Measurements from ENCODE around the gene MINAR1.
"Not testable (repeated sequence)": the region's sequence is repeated elsewhere in the genome, so short reads cannot be mapped to it uniquely, and the experiment has no call there.

Gene MINAR1

GRCh38 chr15:79431636-79432344 is at the start of gene MINAR1:
Gene MINAR1, plus strand, starts transcription at chr15:79432336. Its CDS starts 23,812 bp downstream, at chr15:79456148.
- DNase-seq (ENCODE audit: low read depth in 1 of 2, low spot score in 1 of 2): no peak

DNA sequence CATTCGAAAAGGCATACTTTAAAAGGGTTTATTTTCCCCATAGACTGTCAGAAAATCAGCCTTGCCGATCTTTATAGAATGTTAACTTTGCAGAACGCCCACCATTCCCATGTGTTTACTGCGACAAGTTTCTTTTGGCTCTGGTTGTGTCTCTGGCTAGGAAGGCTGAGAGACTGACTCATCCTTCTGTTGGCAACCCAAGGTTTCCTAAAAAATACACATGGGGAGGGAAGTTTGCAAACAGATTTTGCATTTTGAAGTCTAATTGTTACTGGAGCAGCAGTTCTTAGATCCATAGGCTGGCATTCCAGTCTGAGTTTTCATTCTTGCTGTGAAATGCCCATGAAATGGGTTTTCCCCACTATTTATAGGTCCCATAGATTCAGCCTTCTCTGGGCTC is 37.9 kb upstream of the MINAR1 start:
- no peak for DNase-seq (ENCODE audit: low read depth in 1 of 2, low spot score in 1 of 2)

DNA sequence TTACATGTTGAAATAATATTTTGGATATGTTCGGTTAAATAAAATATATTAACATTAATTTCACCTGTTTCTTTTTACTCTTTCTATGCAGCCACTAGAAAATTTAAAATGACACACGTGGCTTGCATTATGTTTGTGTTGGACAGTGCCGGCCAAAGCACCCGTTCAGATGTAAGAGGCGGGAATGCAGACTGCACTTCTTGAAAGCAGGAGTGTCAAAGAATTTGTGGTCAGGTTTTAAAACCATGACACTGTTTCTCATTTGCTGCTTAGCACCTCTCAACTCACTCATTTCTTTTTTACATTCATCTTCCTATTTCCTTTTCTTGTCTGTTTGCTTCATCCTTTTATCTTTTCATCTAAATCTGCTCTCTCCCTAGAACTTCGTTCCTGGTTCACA is 35.3 kb upstream of the MINAR1 start:
- DNase-seq (ENCODE audit: low read depth in 1 of 2, low spot score in 1 of 2): no peak

DNA sequence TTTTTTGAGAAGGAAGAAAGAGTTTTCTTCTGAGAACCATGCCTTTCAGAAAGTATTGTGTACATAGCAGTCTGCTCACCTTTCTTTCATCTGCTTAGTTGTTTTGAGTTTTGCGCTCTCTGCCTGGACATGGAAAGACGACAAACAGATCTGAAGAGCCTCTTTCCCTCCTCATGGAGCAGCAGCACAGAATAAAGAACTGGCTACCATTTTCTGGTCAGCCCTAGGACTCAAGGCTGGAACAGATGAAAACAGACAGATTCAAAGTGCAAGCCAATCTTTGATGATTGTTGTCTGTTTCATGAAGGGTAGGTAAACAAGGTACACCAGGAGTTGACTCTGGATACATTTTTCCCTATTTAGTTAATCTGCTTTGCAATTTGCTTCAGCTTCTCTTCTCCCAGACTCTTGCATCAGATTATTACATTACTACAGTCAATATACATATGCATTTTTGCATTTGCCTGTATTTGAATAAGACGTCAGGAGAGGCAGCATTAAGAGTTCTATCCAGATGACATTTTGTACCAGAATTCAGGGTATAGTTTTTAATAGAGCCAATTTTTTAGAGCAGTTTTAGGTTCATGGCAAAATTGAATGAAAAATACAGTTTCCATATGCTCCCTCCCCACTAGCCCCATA is 34.7 kb upstream of the MINAR1 start:
- DNase-seq (ENCODE audit: low read depth in 1 of 2, low spot score in 1 of 2): no peak

GRCh38 chr15:79399606-79400005 is 32.5 kb upstream of the MINAR1 start:
- DNase-seq (ENCODE audit: low read depth in 1 of 2, low spot score in 1 of 2): no peak

DNA sequence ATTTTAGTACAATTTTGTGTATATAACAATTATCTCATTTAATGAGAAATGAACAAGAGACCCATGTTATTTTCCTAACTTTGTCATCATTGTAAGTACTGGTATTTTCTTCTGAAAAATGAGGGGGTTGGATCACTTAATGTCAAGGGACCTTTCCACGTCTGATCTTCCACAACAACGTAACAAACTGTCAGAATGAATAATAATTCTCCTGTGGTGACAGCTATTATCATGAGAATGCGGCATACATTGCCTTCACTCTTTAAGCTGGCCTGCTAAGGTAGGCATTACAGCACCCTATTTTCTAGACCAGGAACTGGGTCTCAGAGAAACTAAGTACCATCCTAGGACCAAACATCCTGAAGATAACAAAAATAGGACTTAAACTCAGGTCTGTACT is 31.5 kb upstream of the MINAR1 start:
- DNase-seq (ENCODE audit: low read depth in 1 of 2, low spot score in 1 of 2): no peak

GRCh38 chr15:79401301-79401700 is 30.8 kb upstream of the MINAR1 start:
- DNase-seq (ENCODE audit: low read depth in 1 of 2, low spot score in 1 of 2): no peak

DNA sequence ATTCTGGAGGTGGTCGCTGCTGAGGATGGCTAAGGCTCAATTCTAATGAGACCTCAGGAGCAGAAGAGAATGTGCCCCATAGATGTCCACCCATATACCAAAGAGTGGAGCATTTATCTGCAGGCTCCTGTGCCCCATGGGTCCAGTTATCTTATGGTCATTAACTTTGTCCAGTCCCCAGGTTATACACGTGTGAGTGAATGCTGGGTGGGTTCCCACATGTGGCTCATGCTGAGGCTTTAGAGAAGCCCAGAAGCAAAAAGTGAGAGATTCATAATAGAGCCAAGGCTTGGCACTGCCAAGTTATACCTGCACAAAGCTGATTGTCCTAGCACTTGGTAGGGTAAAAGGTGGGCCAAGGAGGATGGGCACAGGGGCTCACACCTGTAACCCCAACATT is 30.0 kb upstream of the MINAR1 start:
- DNase-seq (ENCODE audit: low read depth in 1 of 2, low spot score in 1 of 2): no peak

DNA sequence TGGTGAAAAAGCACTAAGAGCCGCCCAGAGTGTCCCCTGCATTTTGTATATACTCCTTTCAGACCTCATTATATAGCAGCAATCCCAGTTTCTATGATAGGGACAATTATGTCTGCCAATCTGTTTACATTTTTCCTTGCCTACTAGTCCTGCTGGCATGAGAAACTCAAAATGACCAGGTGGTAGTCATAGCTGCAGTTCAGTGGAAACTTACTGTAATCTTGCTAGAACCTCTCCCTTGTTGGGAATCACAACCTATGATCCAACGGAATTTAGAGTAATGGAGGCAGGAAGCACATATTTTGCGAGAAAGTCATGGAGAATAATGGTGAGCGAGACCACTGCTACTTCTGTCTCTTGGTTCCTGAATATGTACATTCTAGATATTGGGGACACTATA is 28.6 kb upstream of the MINAR1 start:
- DNase-seq (ENCODE audit: low read depth in 1 of 2, low spot score in 1 of 2): no peak

DNA sequence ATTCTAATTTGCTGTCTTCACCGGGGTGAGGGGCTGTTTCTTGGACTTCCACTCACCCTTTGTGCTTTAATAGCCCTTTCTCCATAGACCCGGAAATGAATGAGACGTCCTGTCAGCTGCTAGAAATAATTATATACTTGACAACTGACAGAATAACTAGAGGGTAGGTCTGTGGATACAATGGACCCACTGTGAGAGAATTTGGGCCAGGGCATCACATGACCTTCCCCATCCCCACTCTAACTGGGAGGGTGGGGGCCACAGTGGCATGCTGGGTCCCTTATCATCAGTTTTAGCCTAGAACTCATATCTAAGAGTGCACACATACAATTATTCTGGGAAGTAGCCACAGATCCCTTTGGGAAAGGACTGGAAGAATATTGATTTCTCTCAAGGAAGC is 25.9 kb upstream of the MINAR1 start:
- DNase-seq (ENCODE audit: low read depth in 1 of 2, low spot score in 1 of 2): no peak

GRCh38 chr15:79408041-79408440 is 24.1 kb upstream of the MINAR1 start:
- DNase-seq (ENCODE audit: low read depth in 1 of 2, low spot score in 1 of 2): no peak

- DNase-seq (ENCODE audit: low read depth in 1 of 2, low spot score in 1 of 2): no peak
Measured at GRCh38 chr15:79410237-79410636, 21.9 kb upstream of the MINAR1 start.

- no peak for DNase-seq (ENCODE audit: low read depth in 1 of 2, low spot score in 1 of 2)
Measured at GRCh38 chr15:79412010-79412409, 20.1 kb upstream of the MINAR1 start.

DNA sequence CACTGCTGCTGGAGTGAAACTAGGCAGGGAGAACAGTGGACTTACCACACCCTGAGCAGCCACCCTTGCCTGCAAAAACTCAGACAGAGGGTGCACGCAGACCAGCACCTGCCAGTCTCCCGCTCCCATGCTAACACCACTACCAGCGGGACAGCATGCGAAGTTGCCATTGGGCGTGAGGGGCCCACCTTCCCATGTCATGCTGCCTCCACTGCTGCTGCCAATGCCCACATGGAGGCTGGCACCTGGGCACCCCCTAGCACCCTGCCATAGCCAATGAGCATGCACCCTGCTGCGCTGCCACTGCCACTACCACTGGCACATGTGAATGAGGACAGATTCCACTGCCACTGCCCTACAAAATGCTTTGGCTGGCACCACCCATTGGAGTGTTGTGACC is 19.7 kb upstream of the MINAR1 start:
- DNase-seq (ENCODE audit: low read depth in 1 of 2, low spot score in 1 of 2): no peak

- no peak for DNase-seq (ENCODE audit: low read depth in 1 of 2, low spot score in 1 of 2)
Measured at GRCh38 chr15:79416876-79417275, 15.3 kb upstream of the MINAR1 start.

DNA sequence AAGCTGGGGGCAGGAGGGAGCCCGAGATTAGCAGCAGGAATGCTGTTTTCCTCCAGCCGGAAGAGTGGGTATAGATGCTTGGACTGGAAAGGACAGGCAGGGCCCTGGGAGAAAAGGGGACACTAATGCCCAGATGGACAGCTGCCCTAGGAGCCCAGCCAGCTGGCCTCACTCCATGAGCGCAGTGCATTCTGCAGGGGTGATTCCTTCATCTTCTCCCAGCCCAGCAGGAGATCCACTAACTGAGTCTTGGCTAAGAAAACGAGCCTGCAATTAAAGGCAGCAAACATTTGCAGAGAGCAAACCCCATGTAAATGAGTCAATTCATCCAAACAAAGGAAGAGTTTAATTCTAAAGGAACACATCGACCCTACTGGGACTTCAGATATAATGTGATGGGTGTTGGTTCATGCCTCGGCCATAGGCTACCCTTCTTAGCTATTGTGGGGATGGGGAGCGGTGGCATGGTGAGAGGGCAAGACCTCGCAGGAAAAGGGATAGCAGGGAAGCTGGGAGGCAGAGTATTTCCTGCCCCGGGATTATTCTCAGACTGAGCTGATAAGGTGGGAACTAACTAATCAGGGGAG is 13.3 kb upstream of the MINAR1 start:
- DNase-seq (ENCODE audit: low read depth in 1 of 2, low spot score in 1 of 2): no peak

- no peak for DNase-seq (ENCODE audit: low read depth in 1 of 2, low spot score in 1 of 2)
Measured at GRCh38 chr15:79425591-79426295, 6.4 kb upstream of the MINAR1 start.

DNA sequence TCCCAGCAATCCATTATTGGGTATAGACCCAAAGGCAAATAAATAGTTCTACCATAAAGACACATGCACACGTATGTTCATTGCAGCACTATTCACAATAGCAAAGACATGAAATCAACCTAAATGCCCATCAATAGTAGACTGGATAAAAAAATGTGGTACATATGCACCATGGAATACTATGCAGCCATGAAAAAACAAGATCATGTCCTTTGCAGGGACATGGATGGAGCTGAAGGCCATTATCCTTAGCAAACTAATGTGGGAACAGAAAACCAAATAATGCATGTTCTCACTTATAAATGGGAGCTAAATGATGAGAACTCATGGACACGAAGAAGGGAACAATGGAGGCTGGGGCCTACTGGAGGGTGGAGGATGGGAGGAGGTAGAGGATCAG is 5.2 kb upstream of the MINAR1 start:
- not testable (repeated sequence) for DNase-seq (ENCODE audit: low read depth in 1 of 2, low spot score in 1 of 2)

GRCh38 chr15:79427781-79428598 is 4.1 kb upstream of the MINAR1 start:
- DNase-seq (ENCODE audit: low read depth in 1 of 2, low spot score in 1 of 2): no peak

- DNase-seq (ENCODE audit: low read depth in 1 of 2, low spot score in 1 of 2): no peak
Measured at GRCh38 chr15:79430901-79431635, 1.1 kb upstream of the MINAR1 start.
